ENCODE measurements around the gene MRPL11.
"Not testable (repeated sequence)": the region's sequence is repeated elsewhere in the genome, so short reads cannot be mapped to it uniquely, and the experiment has no call there.

GRCh38 chr11:66440101-66440939 is 1.7 kb upstream of the MRPL11 start:
- not testable (repeated sequence) for TF ChIP-seq CTCF (conservative IDR thresholded peaks at IDR 0.05; ENCODE audit: low read depth in 2 of 2); ZNF462 (CRISPR knock-in tag; IDR thresholded peaks at IDR 0.05); POLR2AphosphoS5 (IDR thresholded peaks at IDR 0.05; ENCODE audit: low read depth); EZH2 (IDR thresholded peaks at IDR 0.05; ENCODE audit: low read depth, unreplicated experiment); REST (IDR thresholded peaks at IDR 0.05; ENCODE audit: unreplicated experiment); EZH2phosphoT487 (IDR thresholded peaks at IDR 0.05; ENCODE audit: unreplicated experiment); ETS1 (IDR thresholded peaks at IDR 0.05); NANOG (IDR thresholded peaks at IDR 0.05; ENCODE audit: borderline replicate concordance); STAT1 (IDR thresholded peaks at IDR 0.05; ENCODE audit: unreplicated experiment); CREB1 (CRISPR knock-in tag; IDR thresholded peaks at IDR 0.05; ENCODE audit: low read depth)

Measured in GM23338 (cell line).